Keratinocyte (primary cell): ENCODE measurements around the gene TTPAL. TPM values are rescaled to one million over a fixed set of nuclear protein-coding genes. Genes with fewer than 3 reads are reported as not detected.
A peak's percentile ranks its signal among the peaks of the same experiment; 100 is the strongest.

ENCODE experiments used
- DNase-seq: peaks from one replicate; pipeline ENCODE4 v3.0.0-alpha.2; 2011; ENCODE audit warnings: low read depth, missing footprints, low spot score
- FAIRE-seq: peaks from 2 replicates; lab custom pipeline; 2011; peaks lifted over from hg19 to GRCh38; lab: Jason Lieb, UNC
- H2AFZ ChIP-seq: 2 replicates; pipeline ENCODE4 v1.6.0; 2012; ENCODE audit warnings: low read length, control low read depth, inconsistent platforms; ENCODE audit not compliant: control insufficient read depth
- H3K27ac ChIP-seq: 2 replicates; pipeline ENCODE4 v1.5.1; 2011; ENCODE audit warnings: low read length; ENCODE audit not compliant: control insufficient read depth, insufficient read depth
- H3K27me3 ChIP-seq: 3 replicates; pipeline ENCODE4 v1.6.0; 2011; ENCODE audit warnings: low read length; ENCODE audit not compliant: control insufficient read depth, insufficient read depth; ENCODE audit errors: extremely low read depth
- H3K36me3 ChIP-seq, 2 experiments: 2 replicates in 1 of 2; 3 replicates in 1 of 2; pipeline ENCODE4 v1.5.1; 2011; ENCODE audit warnings: low read length in 2 of 2, mild to moderate bottlenecking in 1 of 2; ENCODE audit not compliant: control insufficient read depth in 2 of 2, insufficient read depth in 2 of 2; ENCODE audit errors: extremely low read depth in 1 of 2
- H3K4me1 ChIP-seq: 3 replicates; pipeline ENCODE4 v1.5.1; 2011; ENCODE audit warnings: low read length; ENCODE audit not compliant: control insufficient read depth, insufficient read depth; ENCODE audit errors: extremely low read depth
- H3K4me2 ChIP-seq: 3 replicates; pipeline ENCODE4 v1.6.0; 2011; ENCODE audit warnings: low read depth, low read length; ENCODE audit not compliant: control insufficient read depth, insufficient read depth; ENCODE audit errors: extremely low read depth
- H3K4me3 ChIP-seq, 3 experiments: fragments of 200-600 bp in 1 of 3; sonication (generic) in 1 of 3; 2 replicates in 2 of 3; 3 replicates in 1 of 3; pipeline ENCODE4 v1.5.1; 2011 to 2016; ENCODE audit warnings: low read length in 3 of 3, mild to moderate bottlenecking in 3 of 3, control low read depth in 2 of 3, inconsistent platforms in 1 of 3, low read depth in 1 of 3, mixed read lengths in 1 of 3, mixed run types in 1 of 3, moderate library complexity in 1 of 3; ENCODE audit not compliant: control insufficient read depth in 2 of 3, insufficient read depth in 2 of 3; ENCODE audit errors: extremely low read depth in 1 of 3
- H3K79me2 ChIP-seq: 2 replicates; pipeline ENCODE4 v1.6.0; 2012; ENCODE audit warnings: low read length; ENCODE audit not compliant: control insufficient read depth, insufficient read depth
- H3K9ac ChIP-seq: 3 replicates; pipeline ENCODE4 v1.6.0; 2011; ENCODE audit warnings: low read length; ENCODE audit not compliant: control insufficient read depth, insufficient read depth; ENCODE audit errors: extremely low read depth
- H3K9me1 ChIP-seq: 3 replicates; pipeline ENCODE4 v1.6.0; 2011; ENCODE audit warnings: low read length; ENCODE audit not compliant: control insufficient read depth, insufficient read depth; ENCODE audit errors: extremely low read depth
- H3K9me3 ChIP-seq: 2 replicates; pipeline ENCODE4 v1.5.1; 2012; ENCODE audit warnings: low read depth, low read length; ENCODE audit not compliant: control insufficient read depth
- H4K20me1 ChIP-seq: 3 replicates; pipeline ENCODE4 v1.6.0; 2011; ENCODE audit warnings: low read length; ENCODE audit not compliant: control insufficient read depth, insufficient read depth; ENCODE audit errors: extremely low read depth
- CTCF ChIP-seq, 3 experiments: IDR thresholded peaks in 1 of 3; conservative IDR thresholded peaks in 1 of 3; optimal IDR thresholded peaks in 1 of 3; 2 replicates in 2 of 3; 3 replicates in 1 of 3; pipeline versions ENCODE3 to v1.5.1; 2011; ENCODE audit warnings: low read length in 3 of 3, mild to moderate bottlenecking in 3 of 3, moderate library complexity in 2 of 3, control low read depth in 1 of 3, inconsistent platforms in 1 of 3; ENCODE audit not compliant: insufficient read depth in 2 of 3; ENCODE audit errors: extremely low read depth in 1 of 3
- EZH2 ChIP-seq: IDR thresholded peaks from one replicate; pipeline ENCODE4 v1.6.1; 2012; ENCODE audit warnings: inconsistent platforms, mild to moderate bottlenecking, low read length, moderate library complexity
- dilution Hi-C: fragments of 300-500 bp; cut with MboI; formaldehyde crosslinking; loops from one replicate; pipeline ENCODE4 v1.7.0; 2020; ENCODE audit warnings: low sequenced_read_pairs; ENCODE audit not compliant: extremely low pct_ligation_motif_present
- polyA plus RNA-seq, 5 experiments: library from polyadenylated mRNA; depleted of rRNA in 3 of 5; stranded (reverse) in 3 of 5; stranded (forward) in 1 of 5; unstranded in 1 of 5; fragments of >200 nt; gene quantifications; 1 replicate in 1 of 5; 2 replicates in 3 of 5; 3 replicates in 1 of 5; pipeline versions ENCODE4 v1.2.1 to v1.2.3, GENCODE V29; 2011 to 2012; ENCODE audit warnings: missing spikeins in 2 of 5, low read depth in 1 of 5, low replicate concordance in 1 of 5

Gene TTPAL
- polyA plus RNA-seq, 1 donor (not counting 4 experiments of a cell fraction or from before 2014, with no cell fraction given), result 20.0 TPM

- Histone ChIP-seq H3K79me2 (no peaks in the 10 kb centered on the region), H4K20me1 (no peaks in the 10 kb centered on the region), H3K4me3 (no peak overlapping the region), H3K27me3 (no peaks in the 10 kb centered on the region), H3K9me1 (no peaks in the 10 kb centered on the region), H2AFZ (no peak overlapping the region), H3K9ac (no peak overlapping the region), H3K9me3 (no peaks in the 10 kb centered on the region), H3K4me1 (peaks cover 9% of the 10 kb centered on the region), H3K36me3 (peaks cover 32 to 47% of the 10 kb centered on the region in 2 experiments), H3K4me2 (no peak overlapping the region), H3K27ac (no peak overlapping the region)
- dilution Hi-C loops, result no loop called here
- DNase-seq (no peak), FAIRE-seq (no peak)
- TF ChIP-seq CTCF (optimal IDR thresholded peaks at IDR 0.05 in 1 of 3, IDR thresholded peaks at IDR 0.05 in 1 of 3, conservative IDR thresholded peaks at IDR 0.05 in 1 of 3; ENCODE audit: extremely low read depth in 1 of 3, insufficient read depth in 2 of 3, low read length in 3 of 3) (no peak), EZH2 (no peak)
These were observed 14.3 kb downstream of the TTPAL start for GRCh38 chr20:44489931-44490330.

GRCh38 chr20:44491635-44492395 is 16.1 kb downstream of the TTPAL start:
- no peaks in the 10 kb centered on the region for H4K20me1 ChIP-seq
- DNase-seq (no peak), FAIRE-seq (no peak)
- no peaks in the 10 kb centered on the region for H3K9me1 ChIP-seq
- H3K9ac ChIP-seq, result no peak overlapping the region
- dilution Hi-C loops, result no loop called here
- no peaks in the 10 kb centered on the region for H3K79me2 ChIP-seq
- H3K4me1 ChIP-seq, result peaks cover 28% of the 10 kb centered on the region
- H3K4me3 ChIP-seq, result no peak overlapping the region
- H3K4me2 ChIP-seq, result no peak overlapping the region
- H3K36me3 ChIP-seq, result peaks cover 28 to 44% of the 10 kb centered on the region in 2 experiments
- H2AFZ ChIP-seq, result no peak overlapping the region
- peak overlapping the region; percentile 47 for H3K27ac ChIP-seq
- no peaks in the 10 kb centered on the region for H3K9me3 ChIP-seq
- H3K27me3 ChIP-seq, result no peaks in the 10 kb centered on the region
- TF ChIP-seq EZH2 (no peak), CTCF (optimal IDR thresholded peaks at IDR 0.05 in 1 of 3, IDR thresholded peaks at IDR 0.05 in 1 of 3, conservative IDR thresholded peaks at IDR 0.05 in 1 of 3; ENCODE audit: extremely low read depth in 1 of 3, insufficient read depth in 2 of 3, low read length in 3 of 3) (no peak)
